ENCODE data around the gene CAMTA1.

Gene CAMTA1

GRCh38 chr1:6884652-6885153 lies 99.4 kb downstream of the CAMTA1 start:
- no peak for DNase-seq (ENCODE audit: low read depth in 1 of 2, low spot score in 1 of 2)
- no peak for TF ChIP-seq JUND (IDR thresholded peaks at IDR 0.05; ENCODE audit: low read depth)
- in situ Hi-C loops (cut with HindIII; ENCODE audit: low pct_unique_long_range_greater_than_20kb, low sequenced_read_pairs) = no loop called here

GRCh38 chr1:6885426-6885825 lies 100.2 kb downstream of the CAMTA1 start:
- no peak for DNase-seq (ENCODE audit: low read depth in 1 of 2, low spot score in 1 of 2)
- no peak for TF ChIP-seq JUND (IDR thresholded peaks at IDR 0.05; ENCODE audit: low read depth)
- in situ Hi-C loops (cut with HindIII; ENCODE audit: low pct_unique_long_range_greater_than_20kb, low sequenced_read_pairs) = no loop called here

- no peak for TF ChIP-seq JUND (IDR thresholded peaks at IDR 0.05; ENCODE audit: low read depth)
- no peak for DNase-seq (ENCODE audit: low read depth in 1 of 2, low spot score in 1 of 2)
- in situ Hi-C loops (cut with HindIII; ENCODE audit: low pct_unique_long_range_greater_than_20kb, low sequenced_read_pairs) = no loop called here
These were observed 101.3 kb downstream of the CAMTA1 start for GRCh38 chr1:6886523-6886922.

- in situ Hi-C loops (cut with HindIII; ENCODE audit: low pct_unique_long_range_greater_than_20kb, low sequenced_read_pairs) = no loop called here
- TF ChIP-seq JUND (IDR thresholded peaks at IDR 0.05; ENCODE audit: low read depth) = no peak
- DNase-seq (ENCODE audit: low read depth in 1 of 2, low spot score in 1 of 2) = no peak
These were observed 103.0 kb downstream of the CAMTA1 start for GRCh38 chr1:6888268-6888667.

- in situ Hi-C loops (cut with HindIII; ENCODE audit: low pct_unique_long_range_greater_than_20kb, low sequenced_read_pairs) = no loop called here
- TF ChIP-seq JUND (IDR thresholded peaks at IDR 0.05; ENCODE audit: low read depth) = no peak
- no peak for DNase-seq (ENCODE audit: low read depth in 1 of 2, low spot score in 1 of 2)
These were observed 103.6 kb downstream of the CAMTA1 start for GRCh38 chr1:6888870-6889269.

GRCh38 chr1:6889875-6890480 lies 104.7 kb downstream of the CAMTA1 start:
- TF ChIP-seq JUND (IDR thresholded peaks at IDR 0.05; ENCODE audit: low read depth) = no peak
- DNase-seq (ENCODE audit: low read depth in 1 of 2, low spot score in 1 of 2) = peak; percentile 13 to 65
- in situ Hi-C loops (cut with HindIII; ENCODE audit: low pct_unique_long_range_greater_than_20kb, low sequenced_read_pairs) = no loop called here

- DNase-seq (ENCODE audit: low read depth in 1 of 2, low spot score in 1 of 2) = no peak
- no peak for TF ChIP-seq JUND (IDR thresholded peaks at IDR 0.05; ENCODE audit: low read depth)
- in situ Hi-C loops (cut with HindIII; ENCODE audit: low pct_unique_long_range_greater_than_20kb, low sequenced_read_pairs) = no loop called here
These were observed 105.4 kb downstream of the CAMTA1 start for GRCh38 chr1:6890686-6891085.

GRCh38 chr1:6891781-6892579 lies 106.7 kb downstream of the CAMTA1 start:
- in situ Hi-C loops (cut with HindIII; ENCODE audit: low pct_unique_long_range_greater_than_20kb, low sequenced_read_pairs) = no loop called here

GRCh38 chr1:6893388-6893787 lies 108.1 kb downstream of the CAMTA1 start:
- in situ Hi-C loops (cut with HindIII; ENCODE audit: low pct_unique_long_range_greater_than_20kb, low sequenced_read_pairs) = no loop called here
- TF ChIP-seq JUND (IDR thresholded peaks at IDR 0.05; ENCODE audit: low read depth) = no peak
- DNase-seq (ENCODE audit: low read depth in 1 of 2, low spot score in 1 of 2) = no peak

More at GRCh38 chr1:6891781-6892579, 106.7 kb downstream of the CAMTA1 start:
- no peak for TF ChIP-seq JUND (IDR thresholded peaks at IDR 0.05; ENCODE audit: low read depth)
- DNase-seq (ENCODE audit: low read depth in 1 of 2, low spot score in 1 of 2) = no peak

GRCh38 chr1:6897138-6897537 lies 111.9 kb downstream of the CAMTA1 start:
- in situ Hi-C loops (cut with HindIII; ENCODE audit: low pct_unique_long_range_greater_than_20kb, low sequenced_read_pairs) = no loop called here
- no peak for DNase-seq (ENCODE audit: low read depth in 1 of 2, low spot score in 1 of 2)

GRCh38 chr1:6898974-6899539 lies 113.8 kb downstream of the CAMTA1 start:
- TF ChIP-seq JUND (IDR thresholded peaks at IDR 0.05; ENCODE audit: low read depth) = no peak
- in situ Hi-C loops (cut with HindIII; ENCODE audit: low pct_unique_long_range_greater_than_20kb, low sequenced_read_pairs) = no loop called here
- DNase-seq (ENCODE audit: low read depth in 1 of 2, low spot score in 1 of 2) = no peak

More at GRCh38 chr1:6897138-6897537, 111.9 kb downstream of the CAMTA1 start:
- TF ChIP-seq JUND (IDR thresholded peaks at IDR 0.05; ENCODE audit: low read depth) = no peak

GRCh38 chr1:6899621-6900020 lies 114.4 kb downstream of the CAMTA1 start:
- no peak for TF ChIP-seq JUND (IDR thresholded peaks at IDR 0.05; ENCODE audit: low read depth)
- in situ Hi-C loops (cut with HindIII; ENCODE audit: low pct_unique_long_range_greater_than_20kb, low sequenced_read_pairs) = no loop called here
- DNase-seq (ENCODE audit: low read depth in 1 of 2, low spot score in 1 of 2) = peak; percentile 16 to 48

GRCh38 chr1:6902153-6902552 lies 116.9 kb downstream of the CAMTA1 start:
- no peak for DNase-seq (ENCODE audit: low read depth in 1 of 2, low spot score in 1 of 2)
- in situ Hi-C loops (cut with HindIII; ENCODE audit: low pct_unique_long_range_greater_than_20kb, low sequenced_read_pairs) = no loop called here
- no peak for TF ChIP-seq JUND (IDR thresholded peaks at IDR 0.05; ENCODE audit: low read depth)
